Tibial nerve (tissue), 3 donors: Measurements from ENCODE around the gene TNFSF13.
A peak's percentile ranks its signal among the peaks of the same experiment; 100 is the strongest.

Experiments
- POLR2A ChIP-seq, 2 donors: fragments of 450-650 bp; IDR thresholded peaks; one replicate each; pipeline ENCODE4 v1.6.1; 2017; ENCODE audit warnings: antibody characterized with exemption in 2 of 2, mild to moderate bottlenecking in 2 of 2, moderate library complexity in 2 of 2
- TF ChIP-seq, protein P1 (sequence below), 5 experiments: fragments of 200-600 bp in 3 of 5; fragments of 450-650 bp in 2 of 5; sonication (generic) in 3 of 5; IDR thresholded peaks; one replicate each; pipeline ENCODE4 v1.5.1; 2016 to 2019; ENCODE audit warnings: antibody characterized with exemption in 5 of 5, mild to moderate bottlenecking in 3 of 5, moderate library complexity in 2 of 5

GRCh38 chr17:7549401-7550055 is 9.0 kb upstream of the TNFSF13 start:
- TF ChIP-seq, protein P1, sequence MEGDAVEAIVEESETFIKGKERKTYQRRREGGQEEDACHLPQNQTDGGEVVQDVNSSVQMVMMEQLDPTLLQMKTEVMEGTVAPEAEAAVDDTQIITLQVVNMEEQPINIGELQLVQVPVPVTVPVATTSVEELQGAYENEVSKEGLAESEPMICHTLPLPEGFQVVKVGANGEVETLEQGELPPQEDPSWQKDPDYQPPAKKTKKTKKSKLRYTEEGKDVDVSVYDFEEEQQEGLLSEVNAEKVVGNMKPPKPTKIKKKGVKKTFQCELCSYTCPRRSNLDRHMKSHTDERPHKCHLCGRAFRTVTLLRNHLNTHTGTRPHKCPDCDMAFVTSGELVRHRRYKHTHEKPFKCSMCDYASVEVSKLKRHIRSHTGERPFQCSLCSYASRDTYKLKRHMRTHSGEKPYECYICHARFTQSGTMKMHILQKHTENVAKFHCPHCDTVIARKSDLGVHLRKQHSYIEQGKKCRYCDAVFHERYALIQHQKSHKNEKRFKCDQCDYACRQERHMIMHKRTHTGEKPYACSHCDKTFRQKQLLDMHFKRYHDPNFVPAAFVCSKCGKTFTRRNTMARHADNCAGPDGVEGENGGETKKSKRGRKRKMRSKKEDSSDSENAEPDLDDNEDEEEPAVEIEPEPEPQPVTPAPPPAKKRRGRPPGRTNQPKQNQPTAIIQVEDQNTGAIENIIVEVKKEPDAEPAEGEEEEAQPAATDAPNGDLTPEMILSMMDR (IDR thresholded peaks at IDR 0.05): peak in 1 of 5 experiments; percentile 2
- no peak for TF ChIP-seq POLR2A (IDR thresholded peaks at IDR 0.05)
